Osteoblast (primary cell): ENCODE data around the gene FOXN3. TPM values are rescaled to one million over a fixed set of nuclear protein-coding genes. Genes with fewer than 3 reads are reported as not detected.

Experiments used
- DNase-seq: peaks from one replicate; pipeline ENCODE4 v3.0.0; 2011; ENCODE audit warnings: low spot score, mixed read lengths; ENCODE audit not compliant: insufficient read length; ENCODE audit errors: missing footprints
- H2AFZ ChIP-seq: 2 replicates; pipeline ENCODE4 v1.6.0; 2011; ENCODE audit warnings: mild to moderate bottlenecking, low read length
- H3K27ac ChIP-seq: 2 replicates; pipeline ENCODE4 v1.5.1; 2011; ENCODE audit warnings: mild to moderate bottlenecking, low read depth, low read length, moderate library complexity
- H3K27me3 ChIP-seq: 2 replicates; pipeline ENCODE4 v1.6.0; 2012; ENCODE audit warnings: mild to moderate bottlenecking, control low read depth, inconsistent platforms, low read length, moderate library complexity; ENCODE audit not compliant: insufficient read depth
- H3K36me3 ChIP-seq: 2 replicates; pipeline ENCODE4 v1.5.1; 2011; ENCODE audit warnings: mild to moderate bottlenecking, low read length, control low read depth, moderate library complexity; ENCODE audit not compliant: insufficient read depth
- H3K4me1 ChIP-seq: 2 replicates; pipeline ENCODE4 v1.5.1; 2011; ENCODE audit warnings: mild to moderate bottlenecking, low read length, control low read depth, moderate library complexity; ENCODE audit not compliant: insufficient read depth
- H3K4me2 ChIP-seq: 2 replicates; pipeline ENCODE4 v1.6.0; 2011; ENCODE audit warnings: mild to moderate bottlenecking, low read length; ENCODE audit not compliant: insufficient read depth
- H3K4me3 ChIP-seq: fragments of 200-600 bp; sonication (generic); 3 replicates; pipeline ENCODE4 v1.5.1; 2012; ENCODE audit warnings: mild to moderate bottlenecking, low read length, inconsistent platforms; ENCODE audit not compliant: insufficient read depth
- H3K79me2 ChIP-seq: 2 replicates; pipeline ENCODE4 v1.6.0; 2012; ENCODE audit warnings: mild to moderate bottlenecking, low read length, control low read depth, inconsistent platforms; ENCODE audit not compliant: insufficient read depth
- H3K9me3 ChIP-seq: 2 replicates; pipeline ENCODE4 v1.5.1; 2011; ENCODE audit warnings: low read depth, low read length, control low read depth
- H4K20me1 ChIP-seq: 2 replicates; pipeline ENCODE4 v1.6.0; 2012; ENCODE audit warnings: mild to moderate bottlenecking, low read length, control low read depth; ENCODE audit not compliant: insufficient read depth
- total RNA-seq: library from RNA; depleted of rRNA; stranded (reverse); fragments of >200 nt; gene quantifications from 2 replicates; pipeline ENCODE4 v1.2.3, GENCODE V29; 2012
- TF ChIP-seq, protein P1 (sequence below): IDR thresholded peaks from 2 replicates; pipeline ENCODE4 v1.5.1; 2011; ENCODE audit warnings: mild to moderate bottlenecking, low read depth, low read length, moderate library complexity; ENCODE audit errors: extremely low read depth

FOXN3 gene, protein sequence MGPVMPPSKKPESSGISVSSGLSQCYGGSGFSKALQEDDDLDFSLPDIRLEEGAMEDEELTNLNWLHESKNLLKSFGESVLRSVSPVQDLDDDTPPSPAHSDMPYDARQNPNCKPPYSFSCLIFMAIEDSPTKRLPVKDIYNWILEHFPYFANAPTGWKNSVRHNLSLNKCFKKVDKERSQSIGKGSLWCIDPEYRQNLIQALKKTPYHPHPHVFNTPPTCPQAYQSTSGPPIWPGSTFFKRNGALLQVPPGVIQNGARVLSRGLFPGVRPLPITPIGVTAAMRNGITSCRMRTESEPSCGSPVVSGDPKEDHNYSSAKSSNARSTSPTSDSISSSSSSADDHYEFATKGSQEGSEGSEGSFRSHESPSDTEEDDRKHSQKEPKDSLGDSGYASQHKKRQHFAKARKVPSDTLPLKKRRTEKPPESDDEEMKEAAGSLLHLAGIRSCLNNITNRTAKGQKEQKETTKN
- 44.5 and 49.9 TPM in 2 replicates for total RNA-seq

DNA sequence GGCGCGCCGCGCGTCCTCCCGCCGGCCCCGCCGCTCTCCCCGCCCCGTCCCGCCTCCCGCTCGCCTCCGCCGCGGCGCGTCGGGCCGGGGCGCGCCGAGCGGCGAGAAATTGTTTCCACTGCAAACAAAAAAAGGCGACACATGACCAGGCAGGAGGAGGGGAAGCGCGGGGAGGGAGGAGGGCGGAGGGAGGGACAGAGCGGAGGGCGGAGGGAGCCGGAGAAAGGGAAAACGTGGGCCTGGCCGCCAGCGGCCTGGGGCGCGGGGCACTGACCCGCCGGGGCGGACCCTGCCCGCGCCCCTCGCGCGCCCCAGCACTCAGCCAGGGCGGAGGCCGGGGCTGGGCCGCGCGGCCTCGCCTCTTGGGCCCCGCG, at the start of gene FOXN3:
FOXN3 (minus strand) TSS at position 143 of the 374 bp plus-strand sequence. CDS start 4,757 bp downstream, outside the sequence.
- Histone ChIP-seq H4K20me1 (no peaks in the 10 kb centered on the region), H3K27ac (peak within 1 kb of the TSS; percentile 87), H3K4me2 (peak within 1 kb of the TSS; percentile 96), H3K4me3 (peak within 1 kb of the TSS; percentile 87), H3K36me3 (no peaks in the 10 kb centered on the region), H3K79me2 (peaks cover 11% of the 10 kb centered on the region), H3K4me1 (peaks cover 12% of the 10 kb centered on the region), H2AFZ (peak within 1 kb of the TSS; percentile 88), H3K27me3 (no peaks in the 10 kb centered on the region), H3K9me3 (no peaks in the 10 kb centered on the region)
- peak; percentile 98 for DNase-seq
- TF ChIP-seq, protein P1, sequence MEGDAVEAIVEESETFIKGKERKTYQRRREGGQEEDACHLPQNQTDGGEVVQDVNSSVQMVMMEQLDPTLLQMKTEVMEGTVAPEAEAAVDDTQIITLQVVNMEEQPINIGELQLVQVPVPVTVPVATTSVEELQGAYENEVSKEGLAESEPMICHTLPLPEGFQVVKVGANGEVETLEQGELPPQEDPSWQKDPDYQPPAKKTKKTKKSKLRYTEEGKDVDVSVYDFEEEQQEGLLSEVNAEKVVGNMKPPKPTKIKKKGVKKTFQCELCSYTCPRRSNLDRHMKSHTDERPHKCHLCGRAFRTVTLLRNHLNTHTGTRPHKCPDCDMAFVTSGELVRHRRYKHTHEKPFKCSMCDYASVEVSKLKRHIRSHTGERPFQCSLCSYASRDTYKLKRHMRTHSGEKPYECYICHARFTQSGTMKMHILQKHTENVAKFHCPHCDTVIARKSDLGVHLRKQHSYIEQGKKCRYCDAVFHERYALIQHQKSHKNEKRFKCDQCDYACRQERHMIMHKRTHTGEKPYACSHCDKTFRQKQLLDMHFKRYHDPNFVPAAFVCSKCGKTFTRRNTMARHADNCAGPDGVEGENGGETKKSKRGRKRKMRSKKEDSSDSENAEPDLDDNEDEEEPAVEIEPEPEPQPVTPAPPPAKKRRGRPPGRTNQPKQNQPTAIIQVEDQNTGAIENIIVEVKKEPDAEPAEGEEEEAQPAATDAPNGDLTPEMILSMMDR = no peak

DNA sequence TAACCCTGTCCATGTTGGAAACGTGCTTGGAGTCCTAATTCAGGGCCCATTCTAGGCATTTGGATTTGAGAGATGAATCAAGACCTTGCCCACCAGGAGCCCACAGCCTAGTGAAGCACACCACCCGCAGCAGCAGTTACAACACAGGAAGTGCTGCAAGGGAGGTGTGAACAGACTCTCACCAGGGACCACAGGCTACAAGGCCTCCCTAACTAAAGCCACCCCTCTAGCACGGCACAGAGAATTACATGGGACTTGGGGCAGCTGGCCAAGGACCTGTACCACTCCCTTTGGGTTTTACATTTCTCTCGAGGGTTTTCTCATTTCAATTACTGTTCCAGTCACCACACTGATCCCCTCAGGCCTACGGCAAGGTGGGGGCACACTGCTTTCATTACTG, 49.5 kb upstream of the FOXN3 start:
- no peak overlapping the region for H3K27ac ChIP-seq
- no peaks in the 10 kb centered on the region for H3K4me1 ChIP-seq
- DNase-seq = no peak
- H4K20me1 ChIP-seq = no peaks in the 10 kb centered on the region
- H3K9me3 ChIP-seq = no peaks in the 10 kb centered on the region
- TF ChIP-seq, protein P1 = no peak
- no peaks in the 10 kb centered on the region for H3K79me2 ChIP-seq
- no peak overlapping the region for H3K4me2 ChIP-seq
- no peak overlapping the region for H3K4me3 ChIP-seq
- no peaks in the 10 kb centered on the region for H3K27me3 ChIP-seq
- no peaks in the 10 kb centered on the region for H3K36me3 ChIP-seq
- no peak overlapping the region for H2AFZ ChIP-seq

DNA sequence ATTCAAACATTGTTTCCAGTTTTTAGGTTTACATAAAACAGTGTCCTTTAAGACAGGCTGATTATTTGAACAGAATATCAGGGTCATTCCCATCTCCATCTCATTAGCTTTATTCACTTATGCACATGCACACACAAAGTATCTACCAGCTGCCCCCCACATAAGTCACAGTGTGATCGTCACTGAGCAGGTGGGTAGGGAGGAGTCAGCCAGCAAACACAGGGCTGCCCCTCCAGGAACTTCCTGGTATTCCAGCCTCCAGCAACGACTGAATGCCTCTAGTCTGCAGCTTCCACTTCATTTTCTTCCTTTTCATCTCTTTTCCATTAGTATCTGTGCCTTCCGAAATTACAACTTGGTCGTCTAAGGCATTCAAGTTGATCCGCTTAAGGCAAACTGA, 48.8 kb upstream of the FOXN3 start:
- H3K4me1 ChIP-seq = no peaks in the 10 kb centered on the region
- no peak for DNase-seq
- no peak overlapping the region for H3K4me3 ChIP-seq
- no peaks in the 10 kb centered on the region for H3K27me3 ChIP-seq
- no peaks in the 10 kb centered on the region for H3K9me3 ChIP-seq
- no peak overlapping the region for H3K27ac ChIP-seq
- no peak overlapping the region for H3K4me2 ChIP-seq
- no peaks in the 10 kb centered on the region for H3K79me2 ChIP-seq
- H3K36me3 ChIP-seq = no peaks in the 10 kb centered on the region
- TF ChIP-seq, protein P1 = no peak
- H2AFZ ChIP-seq = no peak overlapping the region
- H4K20me1 ChIP-seq = no peaks in the 10 kb centered on the region

DNA sequence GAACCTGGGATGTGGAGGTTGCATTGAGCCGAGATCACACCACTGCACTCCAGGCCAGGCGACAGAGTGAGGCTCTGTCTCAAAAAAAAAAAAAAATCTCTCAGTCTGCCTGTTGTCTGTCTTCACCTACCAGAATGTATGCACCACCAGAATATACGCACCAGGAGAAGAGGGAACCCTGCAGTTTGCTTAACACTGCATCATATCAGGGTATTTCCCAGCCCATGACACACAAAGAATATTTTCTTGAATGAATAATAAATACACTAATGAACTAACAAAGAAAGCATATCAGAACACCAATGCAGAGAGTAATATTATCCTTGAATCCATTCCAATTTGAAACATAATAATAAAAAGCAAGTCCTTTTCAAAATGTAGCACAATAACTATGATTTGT, 44.2 kb upstream of the FOXN3 start:
- TF ChIP-seq, protein P1 = no peak
- no peaks in the 10 kb centered on the region for H3K27me3 ChIP-seq
- no peak overlapping the region for H2AFZ ChIP-seq
- no peaks in the 10 kb centered on the region for H4K20me1 ChIP-seq
- no peak for DNase-seq
- H3K4me3 ChIP-seq = no peak overlapping the region
- H3K36me3 ChIP-seq = no peaks in the 10 kb centered on the region
- no peak overlapping the region for H3K27ac ChIP-seq
- no peaks in the 10 kb centered on the region for H3K9me3 ChIP-seq
- H3K79me2 ChIP-seq = no peaks in the 10 kb centered on the region
- H3K4me1 ChIP-seq = no peaks in the 10 kb centered on the region
- H3K4me2 ChIP-seq = no peak overlapping the region
